Brain pericyte (primary cell): ENCODE data around the gene ABCC6.
"Not testable (repeated sequence)": the region's sequence is repeated elsewhere in the genome, so short reads cannot be mapped to it uniquely, and the experiment has no call there.

Source experiments
- DNase-seq: peaks from one replicate; pipeline ENCODE4 v3.0.0-alpha.2; 2012; ENCODE audit warnings: low read depth, low spot score

The ABCC6 gene

DNA sequence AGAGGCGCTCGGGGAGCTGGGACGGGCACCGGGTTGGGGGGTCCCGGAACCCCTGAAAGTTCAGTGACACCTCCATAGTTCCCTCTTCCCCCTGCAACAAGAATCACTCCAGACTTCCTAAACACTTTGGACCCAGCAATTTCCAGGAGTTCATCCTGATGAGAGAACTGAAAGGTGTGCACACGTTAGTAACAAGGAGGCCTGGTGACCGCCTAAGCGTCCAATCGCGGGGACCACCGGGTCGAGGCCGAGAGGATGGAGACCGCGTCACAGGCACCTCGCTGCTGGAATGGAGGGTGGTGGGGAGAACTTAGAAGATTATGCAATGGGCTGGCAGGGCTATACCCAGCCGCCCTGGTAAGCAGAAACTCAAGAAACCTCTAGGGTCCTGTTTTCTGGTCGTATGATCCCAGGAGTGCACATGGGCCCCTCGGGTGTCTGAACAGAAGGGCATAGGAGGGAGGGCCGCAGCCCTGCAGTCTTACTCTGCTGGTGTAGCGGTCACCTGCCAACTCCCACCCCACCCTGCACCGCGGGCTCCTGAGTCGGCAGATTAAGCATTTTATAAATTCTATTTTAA lies 458 bp upstream of the ABCC6 start:
- not testable (repeated sequence) for DNase-seq

- not testable (repeated sequence) for DNase-seq
Observed at GRCh38 chr16:16221382-16221781, 1.9 kb downstream of the ABCC6 start.

DNA sequence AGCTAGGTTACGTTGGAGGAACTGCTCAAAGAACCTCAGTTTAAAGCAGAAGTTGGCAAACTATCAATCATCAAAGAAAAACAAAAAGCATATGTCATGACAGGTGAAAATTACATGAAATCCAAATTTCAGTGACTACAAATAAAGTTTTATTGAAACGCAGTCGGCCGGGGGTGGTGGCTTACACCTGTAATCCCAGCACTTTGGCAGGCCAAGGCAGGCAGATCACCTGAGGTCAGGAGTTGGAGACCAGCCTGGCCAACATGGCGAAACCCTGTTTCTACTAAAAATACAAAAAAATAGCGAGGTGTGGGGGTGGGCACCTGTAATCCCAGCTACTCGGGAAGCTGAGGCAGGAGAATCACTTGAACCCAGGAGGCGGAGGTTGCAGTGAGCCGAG lies 2.8 kb downstream of the ABCC6 start:
- DNase-seq, result not testable (repeated sequence)

GRCh38 chr16:16218787-16219186 lies 4.5 kb downstream of the ABCC6 start:
- DNase-seq, result not testable (repeated sequence)

- not testable (repeated sequence) for DNase-seq
Observed at GRCh38 chr16:16218349-16218748, 4.9 kb downstream of the ABCC6 start.

DNA sequence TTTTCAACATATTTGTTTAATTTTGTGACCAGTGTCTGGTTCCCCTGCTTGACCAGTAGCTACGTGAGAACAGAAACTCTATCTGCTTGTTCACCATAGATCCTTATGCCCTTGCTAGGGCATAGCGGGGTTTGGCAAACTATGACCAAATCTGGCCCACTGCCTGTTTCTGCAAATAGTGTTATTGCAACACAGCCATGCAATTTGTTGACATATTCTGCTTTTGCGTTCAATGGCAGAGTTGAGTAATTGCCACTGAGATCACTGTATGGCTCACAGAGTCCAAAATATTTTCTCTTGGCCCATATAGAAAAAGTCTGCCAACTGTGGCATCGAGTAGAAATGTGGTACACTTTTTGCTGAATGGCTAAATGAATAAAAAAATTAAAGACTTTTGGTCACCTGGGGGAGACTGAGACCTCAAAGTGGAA lies 9.4 kb downstream of the ABCC6 start:
- not testable (repeated sequence) for DNase-seq

DNA sequence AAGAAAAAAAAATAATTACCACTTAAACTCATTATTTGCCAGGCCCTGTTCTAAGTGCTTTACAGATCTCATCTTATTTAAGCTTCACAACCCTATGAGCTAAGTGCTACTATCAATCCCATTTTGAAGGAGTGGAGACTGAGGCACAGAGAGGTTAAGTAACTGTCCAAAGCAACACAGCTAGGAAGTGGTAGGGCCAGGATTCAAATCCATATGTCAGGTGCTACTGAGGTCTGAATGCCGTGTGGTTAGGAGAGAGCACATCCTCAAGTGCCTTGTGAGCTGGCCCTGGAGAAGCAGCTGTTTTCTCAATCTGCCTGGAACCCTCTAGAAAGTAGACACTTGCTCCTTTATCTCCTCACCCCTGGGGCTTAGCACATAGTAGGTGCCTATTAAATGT lies 11.9 kb downstream of the ABCC6 start:
- not testable (repeated sequence) for DNase-seq

DNA sequence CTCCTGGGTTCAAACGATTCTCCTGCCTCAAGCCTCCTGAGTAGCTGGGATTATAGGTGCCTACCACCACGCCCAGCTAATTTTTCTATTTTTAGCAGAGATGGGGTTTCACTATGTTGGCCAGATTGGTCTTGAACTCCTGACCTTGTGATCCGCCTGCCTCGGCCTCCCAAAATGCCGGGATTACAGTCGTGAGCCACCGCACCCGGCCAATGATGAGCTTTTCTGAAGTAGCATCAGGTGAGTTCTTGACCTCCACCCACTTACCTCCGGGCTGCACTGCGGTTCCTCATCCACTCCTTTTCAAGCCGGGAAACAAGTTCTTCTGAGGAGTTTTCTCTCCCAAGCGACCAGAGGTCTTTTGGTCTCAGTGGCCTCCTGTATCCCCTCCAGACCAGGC lies 14.8 kb downstream of the ABCC6 start:
- not testable (repeated sequence) for DNase-seq

DNA sequence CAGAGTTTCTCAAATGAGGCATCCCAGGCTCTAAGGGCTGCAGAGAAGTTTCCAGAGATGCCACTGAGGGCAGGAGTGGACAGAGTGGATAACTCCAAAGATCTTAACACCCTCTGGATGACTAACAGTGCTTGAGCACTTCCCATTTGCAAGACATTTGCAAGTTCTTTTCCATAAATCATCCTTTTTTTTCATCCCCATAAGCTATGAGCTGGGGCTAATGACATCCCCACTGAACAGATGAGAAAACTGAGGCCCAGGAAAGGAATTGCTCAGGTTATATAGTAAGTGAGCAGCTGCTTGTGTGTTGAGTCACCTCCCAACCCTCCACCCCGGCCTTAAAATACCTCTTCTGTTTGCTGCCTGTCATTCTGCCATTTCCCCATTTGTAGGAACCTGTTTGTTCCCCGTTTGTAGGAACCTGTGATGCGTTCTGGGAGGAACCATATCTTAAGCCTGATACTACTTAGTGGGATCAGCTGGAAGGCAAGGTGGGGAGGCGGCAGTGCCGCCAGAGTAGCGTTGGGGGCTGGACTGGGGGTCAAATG lies 15.4 kb downstream of the ABCC6 start:
- DNase-seq, result not testable (repeated sequence)

- not testable (repeated sequence) for DNase-seq
Observed at GRCh38 chr16:16207097-16207786, 16.1 kb downstream of the ABCC6 start.

DNA sequence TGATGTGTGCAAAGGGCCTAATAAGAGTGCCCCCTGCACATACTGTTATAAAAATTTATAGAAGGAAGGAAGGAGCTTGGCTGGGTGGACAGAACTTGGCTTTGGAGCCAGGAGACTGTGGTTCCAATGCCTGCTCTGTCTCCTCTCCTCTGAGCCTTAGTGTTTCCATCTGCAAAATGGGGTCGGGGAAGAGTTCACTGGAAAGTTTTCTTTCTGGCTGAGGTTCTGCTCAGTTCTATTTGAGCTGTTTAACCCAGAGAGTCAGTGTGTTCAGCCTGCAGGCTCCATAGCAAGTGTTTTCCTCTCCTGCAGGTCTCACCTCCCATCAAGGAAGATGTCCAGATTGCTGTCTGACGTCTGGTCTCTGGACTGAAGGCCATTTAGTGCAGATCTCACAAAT lies 17.4 kb downstream of the ABCC6 start:
- not testable (repeated sequence) for DNase-seq

GRCh38 chr16:16204552-16204951 lies 18.7 kb downstream of the ABCC6 start:
- DNase-seq, result not testable (repeated sequence)

DNA sequence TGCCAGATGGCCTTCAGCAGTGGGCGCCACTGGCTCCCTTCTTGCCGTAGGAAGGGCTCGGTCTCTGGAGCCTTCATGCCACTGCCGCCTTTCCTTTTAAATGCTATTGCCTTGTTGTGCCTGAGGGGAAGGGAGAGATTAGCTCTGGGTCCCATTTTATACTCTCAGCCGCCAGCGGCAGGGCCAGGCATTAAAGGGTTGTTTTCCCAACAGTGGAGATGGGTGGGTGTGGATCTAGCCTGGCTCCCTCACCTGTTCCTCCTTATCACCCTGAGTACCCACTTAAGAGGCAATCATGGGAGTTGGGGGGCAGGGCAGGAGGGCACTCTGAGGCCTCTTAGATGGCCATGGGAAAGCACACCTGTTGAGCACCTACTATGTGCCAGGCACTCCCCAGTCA lies 19.8 kb downstream of the ABCC6 start:
- DNase-seq, result not testable (repeated sequence)

DNA sequence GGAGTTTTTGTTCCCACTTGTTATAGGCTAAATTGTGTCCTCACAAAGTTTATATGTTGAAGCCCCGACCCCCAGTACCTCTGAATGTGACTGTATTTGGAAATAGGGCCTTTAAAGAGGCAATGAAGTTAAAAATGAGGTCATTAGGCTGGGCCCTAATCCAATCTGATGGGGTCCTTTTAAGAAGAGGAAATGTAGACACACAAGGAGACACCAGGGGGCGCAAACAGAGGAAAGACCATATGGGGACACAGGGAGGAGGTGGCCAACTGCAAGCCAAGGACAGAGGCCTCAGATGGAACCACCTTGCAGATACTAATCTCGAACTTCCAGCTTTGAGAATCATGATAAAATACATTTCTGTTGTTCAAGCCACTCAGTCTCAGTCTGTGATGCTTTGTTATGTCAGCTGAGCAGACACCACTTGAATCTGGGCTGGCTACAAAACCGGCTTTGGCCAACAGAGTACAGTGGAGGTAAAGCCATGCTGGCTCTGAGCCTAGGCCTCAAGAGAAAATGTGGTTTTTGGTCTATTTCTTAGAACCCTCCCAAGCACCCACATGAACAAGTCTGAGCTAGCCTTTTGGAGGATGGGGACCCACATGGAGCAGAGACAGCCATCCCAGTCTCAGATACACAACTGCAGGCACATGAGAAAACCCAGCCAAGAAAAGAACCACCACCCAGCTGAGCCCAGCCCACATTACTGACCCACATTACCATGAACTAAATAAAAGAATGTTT lies 20.7 kb downstream of the ABCC6 start:
- DNase-seq, result not testable (repeated sequence)

GRCh38 chr16:16201880-16202279 lies 21.4 kb downstream of the ABCC6 start:
- not testable (repeated sequence) for DNase-seq

- DNase-seq, result not testable (repeated sequence)
Observed at GRCh38 chr16:16200391-16200790, 22.9 kb downstream of the ABCC6 start.

- DNase-seq, result not testable (repeated sequence)
Observed at GRCh38 chr16:16199428-16199827, 23.9 kb downstream of the ABCC6 start.

DNA sequence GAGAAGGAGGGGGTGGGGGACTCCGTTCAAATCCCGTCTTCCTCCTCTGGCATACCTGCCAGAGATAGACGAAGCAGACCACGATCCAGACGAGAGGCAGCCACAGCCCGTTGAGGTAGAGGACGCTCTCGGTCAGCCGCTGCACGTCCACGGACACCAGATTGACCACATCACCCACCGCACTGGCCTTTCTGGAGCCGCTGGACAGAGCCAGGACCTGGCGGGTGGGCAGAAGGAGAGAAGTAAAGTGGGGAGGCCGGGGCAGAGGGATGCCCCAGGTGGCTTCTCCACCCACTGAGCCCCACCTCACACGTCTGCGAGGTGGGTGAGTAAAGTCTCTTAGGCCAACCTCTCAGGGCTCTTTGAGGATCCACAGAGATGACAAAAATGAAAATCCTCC lies 25.3 kb downstream of the ABCC6 start:
- no peak for DNase-seq

- no peak for DNase-seq
Observed at GRCh38 chr16:16197331-16197730, 26.0 kb downstream of the ABCC6 start.

DNA sequence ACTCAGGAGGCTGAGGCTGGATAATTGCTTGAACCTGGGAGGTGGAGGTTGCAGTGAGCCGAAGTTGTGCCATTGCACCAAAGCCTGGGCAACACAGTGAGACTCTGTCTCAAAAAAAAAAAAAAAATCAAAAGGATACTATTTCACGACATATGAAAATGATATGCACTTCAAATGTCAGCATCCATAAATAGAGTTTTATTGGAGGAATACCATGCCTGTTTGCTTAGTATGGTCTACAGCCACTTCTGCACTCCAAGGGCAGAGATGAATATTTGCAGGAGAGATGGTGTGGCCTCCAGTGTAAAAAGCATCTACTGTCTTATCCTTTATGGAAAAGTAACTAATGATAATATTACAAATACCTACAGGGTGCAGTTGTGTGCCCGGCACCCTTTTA lies 27.2 kb downstream of the ABCC6 start:
- DNase-seq, result no peak

- no peak for DNase-seq
Observed at GRCh38 chr16:16191493-16192167, 31.7 kb downstream of the ABCC6 start.

- DNase-seq, result not testable (repeated sequence)
Observed at GRCh38 chr16:16190966-16191365, 32.3 kb downstream of the ABCC6 start.
